ENCODE data around the gene PCGF1. TPM values are rescaled to one million over a fixed set of nuclear protein-coding genes. Genes with fewer than 3 reads are reported as not detected.

Gene PCGF1
- total and polyA plus RNA-seq, 2 of the 13 experiments (the other 11 are each of a cell fraction or from before 2014, with no cell fraction given): 20.4 to 22.6 TPM

- no peak for TF ChIP-seq ZNF556 (CRISPR knock-in tag; IDR thresholded peaks at IDR 0.05; ENCODE audit: borderline replicate concordance)
- 0 out of 2 replicates have a peak, but pooled peaks have one; percentile 39 for TF ChIP-seq ZSCAN21 (CRISPR knock-in tag; IDR thresholded peaks at IDR 0.05; ENCODE audit: borderline replicate concordance)
- no peak for TF ChIP-seq BRD4 (CRISPR knock-in tag; IDR thresholded peaks at IDR 0.05)
- TF ChIP-seq ZNF747 (CRISPR knock-in tag; IDR thresholded peaks at IDR 0.05; ENCODE audit: borderline replicate concordance): peak; percentile 41; the same call in 1 of the 2 replicates
- TF ChIP-seq SOX13 (IDR thresholded peaks at IDR 0.05): no peak
- TF ChIP-seq SOX13 (CRISPR knock-in tag; conservative IDR thresholded peaks at IDR 0.05 in 1 of 2, IDR thresholded peaks at IDR 0.05 in 1 of 2): peak in 1 of 2 experiments; percentile 48; a peak in 2 of 4 replicates
- TF ChIP-seq ZNF263 (CRISPR knock-in tag; IDR thresholded peaks at IDR 0.05): peak; percentile 33
- TF ChIP-seq MED1 (CRISPR knock-in tag; IDR thresholded peaks at IDR 0.05): peak; percentile 62; the same call in 1 of the 2 replicates
- no peak for TF ChIP-seq ZSCAN31 (CRISPR knock-in tag; IDR thresholded peaks at IDR 0.05; ENCODE audit: low read depth)
- peak; percentile 16 for TF ChIP-seq ZNF781 (CRISPR knock-in tag; IDR thresholded peaks at IDR 0.05; ENCODE audit: borderline replicate concordance, not compliant biosample characterization)
- TF ChIP-seq, protein P1, sequence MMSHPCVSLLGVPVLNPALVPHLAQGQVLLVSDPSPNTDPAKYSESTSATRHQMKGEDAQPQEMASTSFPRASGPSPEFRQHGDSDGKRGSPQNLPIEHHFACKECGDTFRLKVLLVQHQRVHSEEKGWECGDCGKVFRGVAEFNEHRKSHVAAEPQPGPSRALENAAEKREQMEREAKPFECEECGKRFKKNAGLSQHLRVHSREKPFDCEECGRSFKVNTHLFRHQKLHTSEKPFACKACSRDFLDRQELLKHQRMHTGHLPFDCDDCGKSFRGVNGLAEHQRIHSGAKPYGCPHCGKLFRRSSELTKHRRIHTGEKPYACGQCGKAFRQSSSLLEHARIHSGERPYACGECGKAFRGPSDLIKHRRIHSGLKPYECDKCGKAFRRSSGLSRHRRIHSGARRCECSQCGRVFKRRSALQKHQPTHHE (CRISPR knock-in tag; IDR thresholded peaks at IDR 0.05; ENCODE audit: borderline replicate concordance): peak; percentile 60; the same call in 1 of the 2 replicates
- TF ChIP-seq ZNF788 (CRISPR knock-in tag; IDR thresholded peaks at IDR 0.05; ENCODE audit: borderline replicate concordance): 0 out of 2 replicates have a peak, but pooled peaks have one; percentile 17
- TF ChIP-seq ZHX2 (IDR thresholded peaks at IDR 0.05; ENCODE audit: low read depth): no peak
- TF ChIP-seq ZHX2 (CRISPR knock-in tag; IDR thresholded peaks at IDR 0.05; ENCODE audit: borderline replicate concordance): no peak
- TF ChIP-seq ZFP62 (CRISPR knock-in tag; IDR thresholded peaks at IDR 0.05): no peak
- peak; percentile 18 for TF ChIP-seq SAP130 (CRISPR knock-in tag; IDR thresholded peaks at IDR 0.05; ENCODE audit: low read depth)
- no peak; the same call in 1 of the 2 replicates for TF ChIP-seq ZNF34 (CRISPR knock-in tag; IDR thresholded peaks at IDR 0.05; ENCODE audit: borderline replicate concordance)
- TF ChIP-seq SNAI1 (CRISPR knock-in tag; IDR thresholded peaks at IDR 0.05; ENCODE audit: borderline replicate concordance): peak; percentile 26; the same call in 1 of the 2 replicates
- TF ChIP-seq NR2F1 (CRISPR knock-in tag; IDR thresholded peaks at IDR 0.05): peak in 1 of 2 experiments; percentile 16; a peak in 1 of 4 replicates
- no peak for TF ChIP-seq SMARCC2 (IDR thresholded peaks at IDR 0.05)
- peak; percentile 51; the same call in 1 of the 2 replicates for TF ChIP-seq RCOR2 (CRISPR knock-in tag; IDR thresholded peaks at IDR 0.05)
These were observed 10.3 kb downstream of the PCGF1 start (continued) for GRCh38 chr2:74496997-74497776.
